Measurements from ENCODE around the gene LDB3. TPM values are rescaled to one million over a fixed set of nuclear protein-coding genes. Genes with fewer than 3 reads are reported as not detected.

The LDB3 gene
- polyA plus RNA-seq, 3 donors: 1.2 to 1.4 (median 1.2) TPM

DNA sequence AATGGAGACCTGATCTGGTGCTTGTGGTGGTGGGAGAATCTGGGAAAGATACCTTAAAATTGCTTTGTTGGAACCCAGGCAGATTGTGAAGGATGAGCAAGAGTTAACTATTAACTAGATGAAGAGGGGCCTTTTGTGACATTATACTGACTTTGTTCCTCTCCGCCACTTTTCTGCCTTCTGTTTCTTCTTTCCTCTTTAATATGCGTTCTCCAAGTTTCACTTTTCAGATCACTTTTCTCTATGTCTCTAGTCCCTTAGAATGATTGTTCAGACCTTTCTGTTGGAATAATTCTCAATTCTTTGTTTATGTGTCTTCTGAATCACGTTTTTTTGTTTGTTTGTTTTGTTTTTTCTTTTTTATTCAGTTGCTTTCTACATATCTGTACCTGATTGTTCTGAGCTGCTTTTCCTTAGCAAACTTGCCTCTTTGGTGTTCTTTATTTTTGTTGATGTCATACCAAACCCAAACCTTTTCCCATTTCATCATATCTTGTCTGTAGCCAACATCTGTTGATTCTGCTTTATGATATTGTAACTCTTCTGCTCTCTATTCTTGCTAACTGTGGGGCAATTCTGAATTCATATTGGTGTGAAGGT lies 90.9 kb downstream of the LDB3 start:
- DNase-seq: no peak

DNA sequence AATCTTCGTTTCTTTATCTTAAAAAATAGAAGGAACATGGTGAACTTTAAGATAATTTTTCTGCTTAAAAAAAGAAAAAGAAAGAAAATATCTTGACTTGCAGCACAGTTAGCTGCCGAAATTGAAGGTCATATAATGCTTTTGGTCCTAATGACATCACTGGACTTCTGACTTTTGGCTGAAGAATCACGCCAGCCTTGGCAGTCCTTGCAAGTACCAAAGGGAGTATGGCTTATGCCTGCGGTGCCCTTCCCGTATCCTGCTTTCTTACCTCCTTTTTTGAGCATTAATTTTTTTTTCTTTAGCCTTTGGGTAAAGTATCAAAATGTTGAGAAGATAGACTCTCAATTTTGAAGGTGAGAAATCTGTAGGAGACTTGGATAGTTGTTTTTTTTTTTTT lies 95.1 kb downstream of the LDB3 start:
- no peak for DNase-seq

DNA sequence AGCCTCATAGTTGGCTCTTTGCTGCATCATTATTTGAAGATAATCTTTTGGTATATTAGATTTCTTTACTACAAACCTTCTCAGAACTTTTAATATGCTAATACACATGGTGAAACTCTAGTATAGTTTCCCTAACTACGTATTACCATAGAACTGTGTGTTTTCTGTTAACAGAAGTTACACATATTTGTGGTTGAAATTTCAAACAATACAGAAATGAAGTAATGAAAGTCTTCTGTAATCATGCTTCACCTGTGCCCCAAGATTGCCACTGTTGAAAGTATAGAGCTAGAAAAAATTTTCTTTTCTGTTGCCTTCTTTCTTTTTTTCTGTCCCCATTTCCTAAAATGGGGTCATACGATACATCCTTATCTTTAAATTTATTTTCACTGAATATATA lies 97.2 kb downstream of the LDB3 start:
- DNase-seq: no peak

DNA sequence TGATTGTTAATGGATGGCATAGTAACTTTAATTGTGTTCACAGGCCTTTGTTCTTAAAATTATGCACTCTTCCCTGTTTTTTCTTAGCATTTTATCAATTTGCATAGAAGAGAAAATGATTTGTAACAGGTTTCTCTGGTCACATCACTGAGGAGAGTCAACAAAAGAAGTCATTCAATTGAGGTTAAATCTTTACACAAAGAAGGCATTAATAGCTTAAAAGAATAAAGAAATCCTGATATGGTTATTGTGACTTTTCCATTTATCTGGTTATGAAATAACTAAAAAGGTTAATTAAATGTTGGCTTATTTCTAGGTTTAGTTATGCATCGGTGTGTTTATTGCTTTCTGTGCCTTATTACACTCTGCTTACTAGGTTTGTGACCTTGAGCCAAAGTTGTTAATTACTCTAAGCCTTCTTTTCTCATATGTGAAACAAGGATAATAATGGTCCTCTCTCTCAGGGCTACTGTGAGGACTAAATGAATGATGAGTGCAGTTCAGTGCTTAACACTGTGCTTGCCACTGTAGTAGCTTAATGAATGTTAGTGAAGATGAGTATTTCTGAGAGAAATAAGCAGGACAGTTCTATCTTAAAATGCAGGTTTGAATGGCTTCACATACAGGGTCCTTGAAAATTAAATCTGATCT lies 100.2 kb downstream of the LDB3 start:
- no peak for DNase-seq

DNA sequence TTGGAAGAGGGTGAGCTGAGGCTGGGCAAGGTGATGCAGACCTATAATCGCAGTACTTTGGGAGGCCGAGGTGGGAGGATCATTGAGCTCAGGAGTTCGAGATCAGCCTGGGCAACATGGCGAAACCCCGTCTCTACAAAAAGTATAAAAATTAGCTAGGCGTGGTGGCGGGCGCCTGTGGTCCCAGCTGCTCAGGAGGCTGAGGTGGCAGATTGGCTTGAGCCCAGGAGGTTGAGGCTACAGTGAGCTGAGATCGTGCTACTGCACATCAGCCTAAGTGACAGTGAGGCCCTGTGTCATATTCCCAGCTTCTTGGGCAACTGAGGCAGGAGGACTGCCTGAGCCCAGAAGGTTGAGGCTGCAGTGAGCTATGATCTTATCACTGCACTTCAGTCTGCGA lies 101.7 kb downstream of the LDB3 start:
- DNase-seq: no peak

DNA sequence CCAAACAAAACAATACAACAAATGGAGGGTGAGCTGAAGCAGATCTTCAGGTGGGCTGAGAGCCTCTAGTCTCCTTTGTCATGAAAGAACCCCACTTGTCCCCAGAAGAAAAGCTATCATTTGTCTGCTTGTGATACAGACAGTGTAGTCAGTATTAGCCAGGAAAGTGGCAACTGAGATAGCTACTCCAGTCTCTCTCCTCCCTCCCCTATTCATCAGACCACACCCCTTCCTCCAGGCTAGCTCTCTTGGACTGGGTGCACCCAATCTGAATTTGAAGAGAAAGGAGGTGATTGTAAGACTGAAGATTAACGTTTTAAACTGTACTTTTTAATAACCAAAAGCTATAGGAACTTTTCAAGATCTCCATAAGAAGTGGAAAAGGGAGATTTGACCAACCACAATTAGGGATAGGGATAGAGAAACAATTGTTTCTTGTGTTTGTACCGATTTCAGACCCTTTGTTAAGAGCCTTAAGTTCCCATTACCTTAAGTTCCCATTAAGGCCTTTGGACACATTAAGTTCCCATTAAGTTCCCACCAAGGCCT lies 102.2 kb downstream of the LDB3 start:
- DNase-seq: no peak

DNA sequence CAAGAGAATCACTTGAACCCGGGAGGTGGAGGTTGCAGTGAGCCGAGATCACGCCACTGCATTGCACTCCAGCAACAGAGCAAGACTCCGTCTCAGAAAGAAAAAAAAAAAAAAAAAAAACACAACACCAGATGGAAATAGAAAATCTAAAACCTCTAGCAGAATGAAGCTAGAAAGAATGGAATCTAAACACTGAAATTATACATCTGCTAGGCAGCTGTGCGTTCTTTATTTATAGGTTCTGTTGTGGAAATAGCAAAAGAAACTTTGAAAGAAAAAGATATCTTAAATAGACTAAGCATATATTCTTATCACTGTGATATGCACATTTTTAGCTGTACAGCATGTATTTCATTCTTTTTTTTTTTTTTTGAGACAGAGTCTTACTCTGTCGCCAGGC lies 105.2 kb downstream of the LDB3 start:
- peak; percentile 61 for DNase-seq

DNA sequence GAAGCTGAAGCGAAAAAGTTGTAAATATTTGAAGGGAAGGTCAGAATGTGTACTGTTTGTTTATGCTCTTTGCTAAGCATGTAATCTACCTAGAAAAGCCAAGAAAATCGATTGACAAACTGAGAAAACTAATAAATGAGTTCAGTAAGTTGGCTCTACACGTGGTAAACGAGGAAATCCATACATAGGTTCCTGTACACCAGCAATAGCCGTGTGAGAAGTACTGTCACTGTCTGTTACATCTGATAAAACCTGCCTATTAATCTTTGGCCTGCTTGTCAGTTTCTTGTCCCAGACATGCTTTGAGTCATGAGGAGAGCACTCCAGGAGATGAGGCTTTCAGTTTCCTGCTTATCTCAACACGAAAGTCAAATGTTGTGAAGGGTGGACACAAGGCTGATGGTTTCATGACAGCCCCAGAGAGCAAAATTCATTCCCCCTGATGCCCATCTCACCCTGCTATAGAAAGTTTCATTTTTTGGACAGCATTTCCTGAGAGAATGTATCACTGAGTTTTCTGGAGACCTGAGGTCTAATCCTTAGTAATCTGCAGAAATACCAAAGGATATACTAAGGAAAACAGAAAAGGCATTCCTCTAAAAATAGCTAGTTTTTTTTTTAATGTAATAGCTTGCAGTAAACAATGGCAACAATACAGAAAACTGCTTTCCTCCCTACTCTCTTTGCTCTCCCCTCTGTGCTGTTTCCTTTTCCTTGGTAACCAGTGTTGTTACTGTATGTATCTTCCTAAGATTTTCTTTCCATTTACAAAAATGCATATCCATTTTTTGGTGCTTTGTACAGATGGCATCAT lies 107.0 kb downstream of the LDB3 start:
- no peak for DNase-seq

DNA sequence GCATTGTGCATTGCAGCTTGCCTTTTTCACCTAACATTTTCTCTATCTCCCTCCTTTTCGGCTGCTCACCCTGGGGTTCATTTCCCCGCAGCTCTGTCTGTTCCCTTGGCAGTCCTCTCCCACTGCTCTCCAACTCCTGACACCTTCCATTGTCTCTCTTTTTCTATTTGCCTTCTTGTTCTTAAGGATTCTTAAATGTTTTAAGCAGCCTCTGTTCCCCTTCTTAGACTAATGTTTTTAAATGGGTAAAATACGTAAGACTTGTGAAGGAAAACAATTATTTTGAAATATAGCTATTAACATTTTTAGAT lies 107.5 kb downstream of the LDB3 start:
- DNase-seq: no peak

DNA sequence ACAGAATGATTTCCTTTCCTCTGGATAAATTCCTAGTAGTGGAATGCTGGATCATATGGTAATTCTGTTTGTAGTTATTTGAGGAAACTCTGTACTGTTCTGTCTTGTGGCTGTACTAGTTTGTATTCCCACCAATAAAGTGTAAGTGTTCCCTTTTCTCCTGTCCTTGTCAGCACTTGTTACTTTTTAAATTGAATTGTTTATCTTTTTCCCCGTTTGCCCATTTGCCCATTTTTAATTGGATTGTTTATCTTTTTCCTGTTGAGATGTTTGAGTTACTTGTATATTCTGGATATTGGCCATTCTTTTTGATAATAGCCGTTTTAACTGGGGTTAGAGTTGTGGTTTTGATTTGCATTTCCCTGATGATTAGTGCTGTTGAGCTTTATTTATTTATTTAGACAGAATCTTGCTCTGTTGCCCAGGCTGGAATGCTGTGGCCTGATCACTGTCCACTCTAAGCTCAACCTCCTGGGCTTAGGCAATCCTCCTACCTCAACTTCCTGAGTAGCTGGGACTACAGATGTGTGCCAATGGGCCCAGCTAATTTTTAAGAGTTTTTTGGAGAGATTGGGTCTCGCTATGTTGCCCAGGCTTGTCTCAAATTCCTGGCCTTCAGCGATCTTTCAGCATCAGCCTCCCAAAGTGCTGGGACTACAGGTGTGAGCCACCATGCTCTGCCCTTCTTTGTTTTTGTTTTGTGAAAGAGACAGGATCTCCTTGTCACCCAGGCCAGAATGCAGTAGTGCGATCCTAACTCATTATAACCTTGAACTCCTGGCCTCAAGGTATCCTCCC lies 111.1 kb downstream of the LDB3 start:
- DNase-seq: no peak

DNA sequence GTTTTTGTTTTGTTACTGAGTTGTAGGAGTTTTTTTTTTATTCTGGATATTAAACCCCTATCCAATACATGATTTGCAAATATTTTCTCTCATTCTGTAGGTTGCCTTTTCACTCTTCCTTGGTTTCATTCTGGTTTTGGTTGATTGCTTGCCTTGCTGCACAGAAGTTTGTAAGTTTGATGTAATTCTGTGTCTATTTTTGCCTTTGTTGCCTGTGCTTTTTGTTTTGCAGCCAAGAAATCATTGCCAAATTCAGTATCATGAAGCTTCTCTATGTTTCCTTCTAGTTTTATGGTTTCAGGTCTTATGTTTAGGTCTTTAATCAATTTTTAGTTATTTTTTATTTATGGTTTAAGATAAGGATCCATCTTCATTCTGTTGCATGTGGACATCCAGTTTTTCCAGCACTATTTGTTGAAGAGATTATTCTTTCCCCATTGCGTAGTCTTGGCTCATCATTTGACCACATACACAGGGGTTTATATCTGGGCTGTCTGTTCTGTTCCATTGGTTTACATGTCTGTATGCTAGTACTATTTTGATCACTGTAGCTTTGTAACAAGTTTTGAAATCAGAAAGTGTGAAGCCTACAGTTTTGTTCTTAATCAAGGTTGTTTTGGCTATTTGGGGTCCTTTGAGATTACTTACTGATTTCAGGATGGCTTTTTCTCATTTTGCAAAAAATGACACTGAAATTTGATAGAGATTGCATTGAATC lies 114.5 kb downstream of the LDB3 start:
- DNase-seq: no peak

DNA sequence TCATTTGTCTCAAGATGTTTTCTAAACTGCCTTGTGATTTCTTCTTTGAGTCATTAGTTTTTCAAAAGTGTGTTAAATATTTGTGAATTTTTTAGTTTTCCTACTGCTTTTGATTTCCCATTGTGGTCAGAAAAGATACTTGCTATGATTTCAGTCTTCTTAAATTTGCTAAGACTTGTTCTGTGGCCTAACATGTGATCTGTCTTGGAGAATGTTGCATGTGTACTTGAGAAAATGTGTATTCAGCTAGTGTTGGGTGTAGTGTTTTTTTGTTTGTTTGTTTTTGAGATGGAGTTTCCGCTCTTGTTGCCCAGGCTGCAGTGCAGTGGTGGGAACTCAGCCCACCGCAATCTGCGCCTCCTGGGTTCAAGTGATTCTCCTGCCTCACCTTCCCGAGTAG lies 116.7 kb downstream of the LDB3 start:
- DNase-seq: no peak

Other genes starting within 250 kb of the LDB3 start
- 10 to 100 TPM; 43.3 to 52.8 (median 46.9) TPM for gene WAPL, start 146.7 kb upstream of the LDB3 start, polyA plus RNA-seq (ENCODE audit: insufficient read length in 3 of 3)
- gene OPN4, start 14.0 kb upstream of the LDB3 start, polyA plus RNA-seq (ENCODE audit: insufficient read length in 3 of 3): not detected
- gene BMPR1A, start 88.1 kb downstream of the LDB3 start, polyA plus RNA-seq (ENCODE audit: insufficient read length in 3 of 3): 10 to 100 TPM; 65.2 to 70.1 (median 67.1) TPM